ENCODE measurements around the gene ZNF423. TPM values are rescaled to one million over a fixed set of nuclear protein-coding genes. Genes with fewer than 3 reads are reported as not detected.

ZNF423 gene
- total RNA-seq, 1 donor, result 0.81 TPM

GRCh38 chr16:49528060-49528865 is 327.6 kb downstream of the ZNF423 start:
- peak in 2 of 3 donors; percentile 63 to 80 for DNase-seq (ENCODE audit: low read depth in 2 of 3, low spot score in 2 of 3)

- no peak for DNase-seq (ENCODE audit: low read depth in 2 of 3, low spot score in 2 of 3)
Observed at GRCh38 chr16:49527611-49528010, 328.3 kb downstream of the ZNF423 start.

GRCh38 chr16:49526860-49527365 is 329.0 kb downstream of the ZNF423 start:
- no peak for DNase-seq (ENCODE audit: low read depth in 2 of 3, low spot score in 2 of 3)

- DNase-seq (ENCODE audit: low read depth in 2 of 3, low spot score in 2 of 3), result no peak
Observed at GRCh38 chr16:49524947-49525315, 331.0 kb downstream of the ZNF423 start.

GRCh38 chr16:49524216-49524946 is 331.5 kb downstream of the ZNF423 start:
- no peak for DNase-seq (ENCODE audit: low read depth in 2 of 3, low spot score in 2 of 3)

GRCh38 chr16:49523435-49524159 is 332.3 kb downstream of the ZNF423 start:
- DNase-seq (ENCODE audit: low read depth in 2 of 3, low spot score in 2 of 3), result no peak

GRCh38 chr16:49521734-49522325 is 334.1 kb downstream of the ZNF423 start:
- DNase-seq (ENCODE audit: low read depth in 2 of 3, low spot score in 2 of 3), result no peak

GRCh38 chr16:49520492-49521038 is 335.3 kb downstream of the ZNF423 start:
- no peak for DNase-seq (ENCODE audit: low read depth in 2 of 3, low spot score in 2 of 3)

GRCh38 chr16:49519741-49520140 is 336.2 kb downstream of the ZNF423 start:
- DNase-seq (ENCODE audit: low read depth in 2 of 3, low spot score in 2 of 3), result no peak

- no peak for DNase-seq (ENCODE audit: low read depth in 2 of 3, low spot score in 2 of 3)
Observed at GRCh38 chr16:49519008-49519656, 336.8 kb downstream of the ZNF423 start.

GRCh38 chr16:49516382-49517036 is 339.4 kb downstream of the ZNF423 start:
- DNase-seq (ENCODE audit: low read depth in 2 of 3, low spot score in 2 of 3), result no peak

- DNase-seq (ENCODE audit: low read depth in 2 of 3, low spot score in 2 of 3), result no peak
Observed at GRCh38 chr16:49515861-49516260, 340.1 kb downstream of the ZNF423 start.

GRCh38 chr16:49515016-49515565 is 340.8 kb downstream of the ZNF423 start:
- DNase-seq (ENCODE audit: low read depth in 2 of 3, low spot score in 2 of 3), result no peak

- no peak for DNase-seq (ENCODE audit: low read depth in 2 of 3, low spot score in 2 of 3)
Observed at GRCh38 chr16:49514073-49514980, 341.6 kb downstream of the ZNF423 start.

- DNase-seq (ENCODE audit: low read depth in 2 of 3, low spot score in 2 of 3), result peak in 2 of 3 donors; percentile 33 to 57
Observed at GRCh38 chr16:49513040-49513439, 342.9 kb downstream of the ZNF423 start.

- no peak for DNase-seq (ENCODE audit: low read depth in 2 of 3, low spot score in 2 of 3)
Observed at GRCh38 chr16:49510654-49511305, 345.1 kb downstream of the ZNF423 start.

GRCh38 chr16:49510141-49510540 is 345.8 kb downstream of the ZNF423 start:
- DNase-seq (ENCODE audit: low read depth in 2 of 3, low spot score in 2 of 3), result no peak

All from hematopoietic multipotent progenitor cell (in vitro differentiated cells).